RKO (cell line): ENCODE measurements around the gene BEND5.

Experiments
- DNase-seq: peaks from one replicate; pipeline ENCODE4 v3.0.0-alpha.2; 2016; ENCODE audit warnings: low spot score

Gene BEND5

DNA sequence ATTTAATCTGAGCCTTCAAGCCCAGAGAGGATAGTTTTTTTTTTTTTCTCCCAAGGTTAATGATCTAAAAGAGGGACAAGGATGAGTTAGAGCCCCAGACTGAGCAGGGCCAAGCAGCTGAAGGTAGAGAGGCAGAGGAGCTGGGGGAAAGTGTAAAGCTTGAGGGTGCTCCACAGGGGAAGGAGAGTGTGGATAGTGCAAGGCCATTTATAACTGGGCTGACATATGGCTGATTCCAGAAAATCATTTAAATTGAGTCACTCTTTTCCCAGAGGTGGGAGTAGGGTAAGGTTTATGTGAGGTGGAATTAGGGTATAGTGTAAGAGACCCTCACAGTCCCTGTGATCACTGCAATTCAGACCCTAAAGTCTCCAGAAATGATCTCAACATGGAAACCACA is 55.8 kb downstream of the BEND5 start:
- no peak for DNase-seq

DNA sequence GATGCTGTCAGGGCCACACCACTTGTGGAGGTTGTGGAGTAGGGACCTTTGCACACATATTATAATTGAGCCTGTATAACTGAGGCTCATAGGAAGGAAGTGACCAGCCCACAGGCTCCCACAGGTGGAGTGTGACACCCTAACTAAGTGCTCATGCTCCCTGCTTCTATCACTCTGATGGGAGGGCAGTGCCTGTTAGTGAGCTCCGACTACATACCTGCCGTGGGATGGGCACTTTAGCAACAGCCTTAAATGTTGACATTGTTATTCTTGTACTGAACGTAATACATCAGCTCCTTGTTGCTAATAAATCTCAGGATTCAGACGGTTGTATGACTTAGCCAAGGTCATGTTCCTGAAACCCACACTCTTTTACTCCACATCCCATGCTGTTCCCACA is 58.0 kb downstream of the BEND5 start:
- DNase-seq, result no peak

DNA sequence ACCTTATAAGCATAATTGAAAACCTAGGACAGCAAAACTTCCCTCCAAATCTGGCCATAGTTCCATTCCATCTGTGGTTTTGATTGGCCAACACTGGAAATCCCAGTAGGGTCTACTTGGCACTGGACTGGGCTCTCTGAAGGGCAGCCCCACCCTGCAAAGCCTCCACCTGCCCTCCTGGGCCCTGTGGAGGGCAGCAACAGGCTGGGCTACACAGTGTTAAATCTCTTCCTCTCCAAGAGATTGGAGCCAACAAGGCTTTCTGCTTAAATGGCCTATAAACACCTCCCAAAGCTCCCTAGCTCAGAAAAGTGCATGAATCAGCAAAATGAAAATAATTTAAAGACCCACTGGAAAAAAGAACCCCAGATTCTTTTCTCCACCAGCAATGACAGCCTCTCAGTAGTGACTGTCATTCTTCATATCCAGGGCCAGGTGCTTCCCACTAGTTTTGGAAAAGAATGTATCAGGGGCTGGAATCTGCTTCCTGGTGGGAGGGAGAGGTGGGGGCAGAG is 58.5 kb downstream of the BEND5 start:
- DNase-seq, result no peak

DNA sequence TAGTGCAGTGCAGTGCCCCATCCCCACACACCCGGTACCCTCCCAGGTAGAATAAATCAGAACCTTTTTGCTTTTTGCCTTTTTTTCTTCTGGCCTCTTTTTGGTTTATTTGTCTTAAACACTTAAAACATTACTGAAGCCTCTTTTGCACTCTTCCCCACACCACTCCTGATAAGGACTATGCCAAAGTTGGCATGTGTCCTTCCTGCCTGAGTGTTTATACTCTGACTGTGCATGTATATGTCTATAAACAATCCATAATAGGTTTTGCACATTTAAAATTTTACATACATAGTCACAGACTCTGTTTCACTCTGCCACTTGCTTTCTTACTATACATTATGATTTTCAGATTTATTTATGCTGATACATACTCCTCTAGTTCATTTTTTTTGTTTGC is 59.6 kb downstream of the BEND5 start:
- no peak for DNase-seq

DNA sequence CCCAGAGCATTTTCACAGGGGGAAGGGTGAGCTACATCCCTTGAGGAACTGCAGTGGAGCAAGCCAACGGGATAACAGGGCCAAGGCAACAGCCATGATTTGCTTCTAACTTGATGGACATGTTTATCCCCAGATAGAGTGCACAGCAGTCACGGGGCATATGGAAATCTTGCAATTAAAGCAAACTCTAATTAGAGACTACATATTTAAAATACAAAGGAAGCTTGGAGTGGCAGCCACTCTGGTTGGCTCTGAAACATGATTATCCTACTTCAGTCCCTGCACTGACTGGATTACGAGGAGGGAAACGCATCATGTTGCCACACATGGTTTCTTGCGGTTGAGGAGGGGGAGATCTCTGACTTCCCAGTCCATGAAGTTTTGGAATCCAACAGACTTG is 60.8 kb downstream of the BEND5 start:
- no peak for DNase-seq

DNA sequence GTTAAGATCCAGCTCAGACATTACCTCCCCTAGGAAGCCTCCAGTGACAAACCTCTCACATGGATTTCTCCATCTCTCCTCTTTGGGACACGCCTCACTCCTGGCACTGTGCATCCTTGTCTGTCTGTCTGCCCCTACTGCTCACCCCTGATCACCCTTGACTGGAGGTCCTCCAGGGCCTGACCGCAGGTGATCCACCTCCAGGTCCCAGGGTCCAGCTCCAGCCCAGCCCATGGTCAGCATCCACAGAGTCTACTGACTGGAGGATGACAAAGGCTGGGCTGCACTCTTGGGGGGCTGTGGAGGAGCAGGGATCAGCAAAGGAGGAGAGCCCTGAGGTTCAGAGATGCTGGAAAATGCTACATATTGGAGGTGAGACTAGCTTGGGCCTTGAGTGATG is 65.8 kb downstream of the BEND5 start:
- DNase-seq, result no peak

DNA sequence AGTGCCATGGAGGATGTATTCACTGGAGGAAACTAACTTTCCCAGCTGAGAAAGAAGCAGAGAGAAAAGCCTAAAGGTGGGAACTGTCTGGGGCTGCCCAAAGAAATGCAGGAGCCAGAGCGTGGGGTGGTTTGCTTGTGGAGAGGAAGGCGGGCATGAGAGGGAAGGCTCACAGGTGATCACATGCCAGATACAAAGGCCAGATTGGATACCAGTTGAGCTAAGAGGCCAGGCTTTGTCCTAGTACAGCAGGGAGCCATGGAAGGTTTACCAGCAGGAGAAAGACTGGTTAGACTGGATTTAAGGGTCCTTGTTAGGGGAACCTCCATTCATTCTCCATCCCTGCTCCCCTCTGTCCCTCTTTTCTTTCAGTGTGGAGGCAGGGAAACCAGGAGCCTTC is 66.4 kb downstream of the BEND5 start:
- no peak for DNase-seq

DNA sequence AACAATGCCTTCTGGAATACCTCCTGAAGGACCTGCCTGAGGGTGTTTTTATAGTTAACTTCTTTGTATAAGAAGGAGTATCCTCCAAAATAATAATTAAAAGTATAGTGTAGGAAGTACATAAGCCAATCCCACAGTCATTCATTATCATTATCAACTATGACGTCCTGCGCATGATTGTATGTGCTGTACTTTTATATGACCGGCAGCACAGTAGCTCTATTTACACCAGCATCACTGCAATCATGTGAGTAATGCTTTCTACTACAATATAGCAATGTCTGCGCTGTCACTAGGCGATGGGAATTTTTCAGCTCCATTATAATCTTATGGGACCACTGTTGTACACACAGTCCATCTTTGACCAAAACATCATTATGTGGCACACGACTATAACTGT is 72.0 kb downstream of the BEND5 start:
- no peak for DNase-seq

DNA sequence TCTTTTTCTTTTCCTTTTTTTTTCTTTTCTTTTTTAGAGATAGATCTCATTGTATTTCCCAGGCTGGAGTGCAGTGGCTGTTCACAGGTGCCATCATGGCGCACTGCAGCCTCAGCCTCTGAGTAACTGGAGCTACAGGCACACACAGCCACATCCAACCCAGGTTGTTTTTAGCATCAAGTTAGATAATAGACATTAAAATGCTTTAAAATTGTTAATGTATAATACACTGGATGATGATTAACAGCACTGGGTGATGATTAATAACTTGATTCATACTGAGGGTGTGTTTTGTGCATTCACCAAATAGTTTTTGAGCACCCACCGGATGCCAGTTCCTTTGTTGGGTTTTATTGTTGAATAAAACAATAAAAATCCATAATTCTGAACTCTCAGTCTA is 75.2 kb downstream of the BEND5 start:
- no peak for DNase-seq

DNA sequence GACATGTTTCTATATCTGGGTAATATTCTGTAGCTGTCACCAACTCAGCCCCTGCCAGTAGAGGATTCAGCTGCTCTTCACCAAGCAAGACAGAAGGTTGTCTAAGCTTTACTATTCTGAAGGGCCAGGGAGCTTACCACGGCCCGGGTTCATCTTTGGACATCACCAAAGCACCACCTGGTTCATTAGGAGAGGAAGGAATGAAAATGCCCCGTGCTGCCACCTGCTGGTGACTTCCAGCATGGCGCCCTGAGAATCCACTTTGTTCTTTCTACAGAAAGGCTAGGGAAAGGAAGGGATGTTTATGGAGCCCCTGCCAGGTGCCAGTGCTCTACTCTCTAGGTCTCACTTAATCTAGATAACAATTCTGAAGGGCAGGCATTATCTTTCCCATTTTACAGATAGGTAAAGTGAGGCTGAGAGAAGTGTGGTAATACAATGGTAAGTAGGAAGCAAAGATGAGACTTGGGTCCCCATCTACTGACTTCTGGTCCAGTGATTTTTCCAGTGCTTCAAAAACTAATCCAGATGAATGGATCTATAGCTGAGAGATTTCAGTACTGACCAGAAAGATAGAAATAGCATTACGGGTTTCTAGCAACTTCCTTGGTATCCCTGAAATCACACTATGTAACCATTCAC is 79.5 kb downstream of the BEND5 start:
- peak; percentile 11 for DNase-seq

DNA sequence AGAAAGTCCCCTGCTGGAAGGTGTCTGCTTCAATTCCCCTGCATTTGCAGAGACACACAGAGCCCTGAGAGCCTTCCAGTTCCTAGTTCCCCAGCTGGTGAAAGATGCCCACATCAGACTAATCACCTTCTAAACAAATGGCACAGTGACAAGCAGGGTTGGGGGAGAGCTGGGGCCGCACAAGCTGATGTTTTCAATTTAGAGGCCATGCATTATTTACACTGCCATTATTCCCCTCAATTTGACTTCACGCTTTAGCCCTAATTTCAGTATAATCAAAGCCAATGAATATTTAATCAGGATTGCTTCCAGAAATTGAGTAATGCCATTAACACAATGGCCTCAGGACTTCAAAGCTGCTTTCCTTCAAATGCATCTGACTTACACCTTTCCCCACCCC is 81.5 kb downstream of the BEND5 start:
- no peak for DNase-seq

DNA sequence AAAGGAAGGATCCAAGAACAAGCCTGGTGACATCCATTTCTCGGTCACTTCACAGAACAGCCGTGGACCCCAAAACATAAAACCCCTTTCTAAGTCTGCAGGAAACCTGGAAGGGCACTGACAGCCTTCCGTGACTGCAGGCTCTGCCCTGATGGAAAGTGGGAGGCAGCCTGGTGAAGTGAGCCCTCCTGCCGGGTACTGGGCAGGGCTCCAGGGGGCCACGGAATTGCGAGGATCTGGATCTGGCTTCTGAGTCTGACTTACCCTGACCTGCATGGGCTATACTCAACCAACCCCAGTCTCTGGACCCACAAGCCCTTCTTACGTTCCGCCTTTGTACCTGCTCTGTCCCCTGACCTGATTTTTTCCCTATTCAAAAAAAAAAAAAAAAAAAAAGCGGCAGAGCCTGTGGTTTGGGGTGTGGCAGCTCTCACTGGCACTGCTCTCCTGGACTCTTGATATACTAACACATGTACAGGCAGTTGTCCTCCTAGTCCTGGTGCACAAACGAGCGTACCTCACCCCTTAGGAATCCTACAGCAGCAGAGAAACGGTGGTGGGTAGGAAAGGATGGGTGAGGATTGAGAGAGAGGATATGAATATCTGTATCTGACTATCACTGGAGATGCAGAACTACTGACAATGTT is 82.9 kb downstream of the BEND5 start:
- DNase-seq, result no peak

DNA sequence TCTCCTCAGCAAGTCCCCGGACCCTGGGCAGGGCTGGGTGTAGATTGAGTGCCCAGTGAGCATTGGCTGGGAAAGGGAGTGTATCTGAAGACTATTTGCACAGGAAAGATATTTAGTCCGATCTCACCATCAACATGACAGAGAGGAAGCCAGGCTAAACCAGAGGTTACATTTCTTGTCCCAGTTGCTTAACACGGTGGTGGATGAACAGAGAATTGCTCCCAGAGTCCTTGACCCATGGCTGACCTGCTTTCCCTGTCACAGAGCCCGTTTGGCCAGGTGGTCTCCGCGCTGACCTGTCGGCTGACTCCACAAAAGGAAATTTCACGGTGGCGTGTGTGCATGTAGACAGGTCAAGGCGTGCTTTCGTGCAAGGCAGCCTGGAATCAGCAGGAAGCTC is 83.5 kb downstream of the BEND5 start:
- DNase-seq, result no peak

DNA sequence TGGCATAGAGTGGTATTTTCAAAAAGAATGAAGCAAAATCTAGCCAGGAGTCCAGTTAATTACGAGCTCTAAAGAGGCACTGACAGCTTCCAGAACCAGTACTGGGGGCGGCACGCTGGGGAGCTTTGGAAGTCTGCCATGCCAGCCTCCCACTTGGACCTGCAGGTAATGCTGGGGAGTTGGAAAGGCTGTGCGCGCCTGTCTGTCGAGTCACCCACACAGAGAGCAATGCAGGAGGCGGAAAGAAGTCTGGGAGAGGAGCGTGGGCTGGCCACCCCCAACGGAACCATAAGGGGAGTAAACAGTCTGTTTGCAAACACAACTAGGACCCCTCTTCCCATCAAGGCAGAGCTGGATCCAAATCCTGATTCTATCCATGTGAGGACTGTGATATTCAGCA is 84.5 kb downstream of the BEND5 start:
- DNase-seq, result no peak

DNA sequence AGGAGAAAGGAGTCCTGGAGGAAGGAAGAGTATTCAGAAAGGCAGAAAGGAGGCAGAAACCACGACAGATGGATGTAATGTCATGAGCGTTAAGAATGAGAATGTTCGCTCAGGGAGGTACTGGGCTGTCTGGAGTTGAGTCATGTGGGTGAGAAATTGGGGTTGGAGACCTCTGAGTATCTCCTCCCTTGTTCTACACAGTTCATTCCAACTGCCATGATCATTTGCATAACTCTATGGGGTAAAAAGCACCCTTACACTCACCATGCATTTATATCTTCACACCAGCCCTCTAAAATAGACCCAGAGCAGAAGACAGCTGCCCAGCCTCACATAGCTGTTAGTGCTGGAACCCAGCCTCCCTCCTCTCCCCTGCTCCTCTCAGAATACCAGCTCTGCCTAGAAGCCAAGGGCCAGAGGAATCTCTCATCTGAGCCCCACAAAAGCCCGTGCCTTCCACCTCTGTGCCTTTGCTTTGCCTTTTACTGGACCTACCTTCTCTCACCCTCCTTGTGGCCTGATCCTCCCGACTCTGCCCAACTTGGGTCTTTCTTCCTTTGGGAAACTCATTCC is 85.2 kb downstream of the BEND5 start:
- DNase-seq, result no peak

DNA sequence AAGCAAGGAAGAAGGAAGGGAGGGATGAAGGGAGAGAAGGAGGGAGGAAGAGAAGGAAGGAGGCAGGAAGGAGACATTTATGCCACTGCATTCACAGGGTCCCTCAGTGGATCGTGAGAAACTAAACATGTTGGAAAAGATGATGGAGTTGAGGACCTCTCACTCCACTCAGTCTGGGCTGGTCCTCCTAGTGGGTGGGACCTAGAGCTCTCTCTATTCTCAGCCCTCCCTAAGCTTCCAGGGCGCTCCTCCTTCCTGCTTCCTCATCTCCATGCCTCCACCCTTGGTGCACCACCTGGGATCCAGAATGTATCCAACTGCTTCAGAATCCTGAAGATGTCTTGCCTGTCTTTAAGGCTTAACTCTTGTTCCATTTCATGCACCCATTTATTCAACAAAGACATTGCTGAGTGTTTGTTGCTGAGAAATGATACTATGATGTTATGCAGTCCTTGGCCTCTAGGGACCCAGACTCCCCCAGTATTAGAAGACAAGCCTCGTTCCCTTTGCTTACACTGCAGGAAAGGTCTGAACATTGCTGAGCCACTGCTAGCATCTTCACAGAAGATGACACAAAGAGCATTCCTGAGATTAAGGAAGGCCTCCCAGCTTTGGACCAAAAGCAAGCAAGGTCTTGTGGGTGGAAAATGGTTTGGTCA is 88.5 kb downstream of the BEND5 start:
- peak; percentile 14 for DNase-seq

DNA sequence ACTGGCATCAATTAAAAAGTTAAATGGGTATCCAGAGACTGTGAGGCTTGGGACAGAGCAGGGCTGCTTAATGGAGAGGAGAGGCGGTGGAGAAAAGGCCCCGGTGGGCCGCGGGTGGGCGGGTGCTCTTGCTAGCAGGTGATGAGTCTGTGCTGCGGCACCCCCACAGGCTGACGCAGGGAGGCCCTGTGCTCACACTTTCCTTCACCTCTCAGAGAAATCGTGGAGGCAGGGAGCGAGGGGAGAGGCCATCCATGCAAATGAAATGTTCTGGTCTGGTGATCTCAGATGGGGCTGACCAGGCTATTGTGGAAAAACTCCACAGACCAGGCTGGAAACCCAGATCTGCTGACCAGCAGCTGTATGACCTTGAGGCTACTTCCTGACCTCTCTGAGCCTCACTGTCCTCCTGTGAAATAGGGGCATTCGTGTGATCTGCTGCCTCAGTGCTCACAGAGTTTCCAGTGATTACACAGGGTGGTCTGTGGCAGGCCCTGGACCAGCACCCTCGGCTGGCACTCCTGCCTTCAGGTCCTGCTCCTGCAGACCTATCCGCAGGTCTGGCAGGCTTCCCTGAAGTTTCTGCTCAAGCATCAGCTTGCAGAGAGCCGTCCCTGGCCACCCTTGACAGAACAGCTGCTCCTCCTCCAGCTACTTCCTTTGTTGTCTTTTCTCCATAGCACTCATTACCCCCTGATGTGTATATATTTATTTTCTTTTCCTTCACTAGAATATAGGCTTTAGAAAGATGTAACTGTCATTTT is 89.2 kb downstream of the BEND5 start:
- no peak for DNase-seq

DNA sequence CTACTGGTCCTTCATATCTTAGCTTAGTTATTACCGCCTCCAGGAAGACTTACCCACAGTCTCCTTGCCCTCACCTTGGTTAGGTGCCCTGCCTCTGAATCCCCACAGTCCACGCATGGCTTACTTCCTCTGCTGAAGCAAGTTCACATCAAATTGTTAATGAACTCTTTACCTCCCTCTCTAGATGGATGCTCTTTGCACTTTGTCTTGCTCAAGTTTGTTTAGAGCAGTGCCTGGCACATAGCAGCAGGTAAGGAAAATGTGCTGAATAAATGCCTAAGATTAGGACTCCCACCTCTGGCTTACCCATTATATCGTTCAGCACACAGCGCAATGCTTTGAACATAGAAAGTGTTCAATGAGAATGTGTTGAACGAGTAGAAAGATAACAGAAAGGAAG is 90.5 kb downstream of the BEND5 start:
- no peak for DNase-seq

DNA sequence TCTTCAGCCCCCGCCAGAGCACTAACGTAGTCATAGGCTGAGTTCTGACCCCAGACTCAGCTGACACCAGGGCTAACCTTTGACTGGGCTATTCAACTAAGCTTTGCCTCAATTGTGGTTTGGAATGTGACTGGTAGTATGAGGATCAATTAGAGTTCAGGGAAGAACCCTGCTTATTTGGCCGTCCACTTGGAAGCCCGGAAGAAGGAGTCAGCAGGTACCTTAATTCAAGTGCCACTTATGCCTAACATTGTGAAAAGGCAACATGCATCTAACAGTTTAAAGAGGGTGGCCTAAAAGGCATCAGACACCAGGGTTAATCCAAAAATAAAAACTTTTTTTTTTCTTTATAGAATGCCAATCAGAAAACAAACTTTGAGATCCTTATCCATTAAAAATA is 92.3 kb downstream of the BEND5 start:
- DNase-seq, result no peak

DNA sequence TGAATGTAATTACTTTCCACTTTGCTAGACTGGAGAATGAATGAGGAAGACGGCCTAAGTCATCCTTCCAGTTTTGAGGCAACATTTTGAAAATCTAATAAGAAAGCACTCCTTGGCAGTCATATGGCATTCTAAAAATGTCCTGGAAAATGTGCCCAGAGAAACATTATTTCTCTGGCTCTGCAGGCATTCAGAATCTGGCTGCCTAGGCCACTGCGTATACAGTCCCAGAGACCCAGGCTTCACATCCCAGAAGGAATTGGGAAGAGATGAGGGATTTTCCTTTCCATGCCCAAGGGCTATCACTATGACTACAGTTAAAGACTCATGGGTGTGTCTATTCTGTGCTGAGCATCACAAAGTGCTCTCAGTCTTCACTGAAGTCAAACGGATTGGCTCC is 92.9 kb downstream of the BEND5 start:
- DNase-seq, result no peak

DNA sequence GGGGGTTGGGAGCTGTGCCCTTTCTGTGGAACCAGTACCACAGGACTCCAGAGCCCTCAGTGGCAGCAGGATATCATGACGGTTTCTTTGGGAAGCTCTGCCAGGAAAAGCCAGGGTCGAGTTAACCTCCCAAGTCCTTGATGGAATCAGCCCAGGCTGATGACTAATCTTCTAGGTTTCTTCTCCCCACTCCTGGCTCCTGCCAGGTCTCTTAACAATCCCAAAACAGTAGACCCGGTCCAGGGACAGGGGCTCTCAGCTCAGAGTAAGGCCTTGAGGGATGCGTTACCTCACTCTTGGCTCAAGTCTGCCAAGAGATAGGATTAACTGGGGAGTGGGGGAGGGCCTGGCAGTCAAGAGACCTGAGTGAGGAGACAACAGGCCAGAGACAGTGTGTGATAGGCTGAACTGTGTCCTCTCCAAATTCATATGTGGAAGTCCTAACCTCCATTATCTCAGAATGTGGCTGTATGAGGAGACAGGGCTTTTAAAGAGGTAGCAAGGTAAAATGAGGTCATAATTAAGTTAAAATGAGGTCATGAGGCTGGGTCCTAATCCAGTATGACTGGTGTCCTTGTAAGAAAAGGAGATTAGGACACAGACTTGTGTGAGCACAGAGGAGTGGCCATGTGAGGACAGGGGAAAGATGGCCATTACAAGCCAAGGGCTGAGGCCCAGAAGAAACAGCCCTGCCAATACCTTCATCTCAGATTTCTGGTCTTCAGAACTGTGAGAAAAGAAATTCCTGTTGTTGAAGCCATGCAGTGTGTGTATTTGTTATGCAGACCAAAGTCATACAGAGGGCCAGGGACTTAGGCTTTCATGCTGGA is 95.0 kb downstream of the BEND5 start:
- no peak for DNase-seq
